ENCODE data around the gene AFTPH.

AFTPH gene

DNA sequence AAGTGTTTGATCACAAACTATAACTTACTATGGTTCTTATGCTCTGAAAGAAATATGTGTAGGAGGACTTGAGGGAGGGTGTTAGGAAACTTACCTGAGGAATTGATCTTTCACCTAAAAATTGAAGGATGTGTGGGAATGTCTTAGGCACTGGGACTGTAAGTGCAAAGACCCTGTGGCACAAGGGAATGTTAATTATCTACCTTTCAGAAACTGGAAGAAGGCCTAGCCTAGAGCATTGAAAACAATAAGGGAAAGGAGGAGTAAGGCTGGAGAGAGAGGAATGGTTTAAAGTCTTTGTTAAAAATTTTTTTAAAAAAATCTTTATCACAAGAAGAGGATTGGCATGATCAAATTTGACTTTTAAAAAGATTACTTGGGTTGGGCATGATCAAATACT lies 7.9 kb downstream of the AFTPH start:
- no peak overlapping the region for H3K27ac ChIP-seq
- TF ChIP-seq, protein P1, sequence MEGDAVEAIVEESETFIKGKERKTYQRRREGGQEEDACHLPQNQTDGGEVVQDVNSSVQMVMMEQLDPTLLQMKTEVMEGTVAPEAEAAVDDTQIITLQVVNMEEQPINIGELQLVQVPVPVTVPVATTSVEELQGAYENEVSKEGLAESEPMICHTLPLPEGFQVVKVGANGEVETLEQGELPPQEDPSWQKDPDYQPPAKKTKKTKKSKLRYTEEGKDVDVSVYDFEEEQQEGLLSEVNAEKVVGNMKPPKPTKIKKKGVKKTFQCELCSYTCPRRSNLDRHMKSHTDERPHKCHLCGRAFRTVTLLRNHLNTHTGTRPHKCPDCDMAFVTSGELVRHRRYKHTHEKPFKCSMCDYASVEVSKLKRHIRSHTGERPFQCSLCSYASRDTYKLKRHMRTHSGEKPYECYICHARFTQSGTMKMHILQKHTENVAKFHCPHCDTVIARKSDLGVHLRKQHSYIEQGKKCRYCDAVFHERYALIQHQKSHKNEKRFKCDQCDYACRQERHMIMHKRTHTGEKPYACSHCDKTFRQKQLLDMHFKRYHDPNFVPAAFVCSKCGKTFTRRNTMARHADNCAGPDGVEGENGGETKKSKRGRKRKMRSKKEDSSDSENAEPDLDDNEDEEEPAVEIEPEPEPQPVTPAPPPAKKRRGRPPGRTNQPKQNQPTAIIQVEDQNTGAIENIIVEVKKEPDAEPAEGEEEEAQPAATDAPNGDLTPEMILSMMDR (conservative IDR thresholded peaks at IDR 0.05): no peak
- TF ChIP-seq ZFX (IDR thresholded peaks at IDR 0.05): no peak

DNA sequence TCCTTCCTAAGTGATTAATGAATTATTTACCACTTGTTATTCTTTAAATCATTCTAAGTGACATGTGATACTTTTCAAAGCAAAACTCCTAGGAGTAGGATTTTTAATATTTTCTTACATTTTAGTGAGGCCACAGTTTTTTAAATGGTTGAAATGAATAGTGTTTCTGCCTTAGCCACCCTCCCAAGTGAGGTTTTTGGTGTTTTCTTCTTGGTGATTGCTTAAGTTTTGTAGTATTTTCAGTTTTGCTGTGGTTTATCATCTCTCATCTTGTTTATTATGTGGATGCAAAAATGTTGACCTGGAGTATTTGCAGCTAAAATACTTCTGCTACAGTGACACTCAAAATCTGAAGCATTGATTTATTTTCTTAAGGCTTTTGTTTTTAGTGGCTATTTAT lies 9.8 kb downstream of the AFTPH start:
- TF ChIP-seq ZFX (IDR thresholded peaks at IDR 0.05): no peak
- TF ChIP-seq, protein P1 (conservative IDR thresholded peaks at IDR 0.05): no peak
- no peak overlapping the region for H3K27ac ChIP-seq

DNA sequence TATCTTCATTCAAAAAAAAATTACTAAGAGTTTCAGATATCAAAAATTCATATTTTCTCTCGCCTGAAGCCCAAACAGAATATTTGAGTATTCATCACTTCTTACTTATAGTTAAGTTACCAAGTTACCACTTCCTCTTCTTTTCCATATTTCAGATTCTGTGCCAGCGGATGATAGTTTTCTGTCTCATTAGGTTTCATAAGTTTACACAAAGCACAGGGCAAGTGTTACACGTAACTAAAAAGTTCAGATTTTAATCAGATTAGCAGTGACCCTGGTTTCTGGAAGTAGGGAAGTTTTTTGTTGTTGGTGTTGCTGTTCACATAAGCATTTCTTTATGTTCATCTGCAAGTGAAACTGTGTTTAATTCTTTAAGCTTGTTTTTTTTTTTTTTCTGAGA lies 10.2 kb downstream of the AFTPH start:
- TF ChIP-seq ZFX (IDR thresholded peaks at IDR 0.05): no peak
- TF ChIP-seq, protein P1 (conservative IDR thresholded peaks at IDR 0.05): no peak
- H3K27ac ChIP-seq: no peak overlapping the region

DNA sequence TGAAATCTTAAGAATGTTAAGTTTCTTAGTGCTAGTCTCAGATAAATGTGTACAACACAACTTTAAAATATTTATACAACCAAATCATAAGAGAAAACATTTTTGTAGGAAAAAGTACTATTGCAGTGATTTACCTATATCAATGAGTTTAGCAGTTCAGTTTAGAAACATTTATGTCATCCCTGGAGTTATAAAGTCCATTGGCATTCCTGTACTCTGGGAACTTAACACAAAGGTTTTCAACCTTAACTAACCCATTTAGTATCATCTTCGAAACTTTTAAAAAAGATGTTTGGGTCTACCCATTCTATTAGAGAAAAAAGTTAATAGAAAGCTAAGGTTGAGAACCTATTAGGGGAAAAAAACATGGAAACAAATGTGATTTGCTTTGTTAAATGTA lies 10.9 kb downstream of the AFTPH start:
- no peak overlapping the region for H3K27ac ChIP-seq
- TF ChIP-seq ZFX (IDR thresholded peaks at IDR 0.05): no peak
- TF ChIP-seq, protein P1 (conservative IDR thresholded peaks at IDR 0.05): no peak

DNA sequence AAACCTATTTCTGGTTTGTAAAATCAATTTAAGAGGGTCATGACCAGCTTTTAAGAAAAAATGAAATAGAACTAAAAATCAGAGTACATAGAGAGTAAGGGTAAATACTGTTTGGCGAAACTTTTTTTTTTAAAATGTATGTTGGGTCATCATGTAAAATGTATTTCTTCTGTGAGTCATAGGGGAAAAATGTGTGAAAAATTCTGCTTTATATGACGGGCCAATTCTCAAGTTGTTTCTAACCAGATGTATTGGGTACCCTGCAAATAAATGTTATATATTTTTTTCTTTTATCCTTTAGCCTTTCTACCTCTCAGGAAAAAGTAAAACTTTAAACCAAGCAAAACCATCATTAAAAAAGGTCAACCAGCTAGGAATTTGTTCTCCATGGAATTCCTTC lies 13.9 kb downstream of the AFTPH start:
- no peak overlapping the region for H3K27ac ChIP-seq
- TF ChIP-seq, protein P1 (conservative IDR thresholded peaks at IDR 0.05): no peak
- no peak for TF ChIP-seq ZFX (IDR thresholded peaks at IDR 0.05)

DNA sequence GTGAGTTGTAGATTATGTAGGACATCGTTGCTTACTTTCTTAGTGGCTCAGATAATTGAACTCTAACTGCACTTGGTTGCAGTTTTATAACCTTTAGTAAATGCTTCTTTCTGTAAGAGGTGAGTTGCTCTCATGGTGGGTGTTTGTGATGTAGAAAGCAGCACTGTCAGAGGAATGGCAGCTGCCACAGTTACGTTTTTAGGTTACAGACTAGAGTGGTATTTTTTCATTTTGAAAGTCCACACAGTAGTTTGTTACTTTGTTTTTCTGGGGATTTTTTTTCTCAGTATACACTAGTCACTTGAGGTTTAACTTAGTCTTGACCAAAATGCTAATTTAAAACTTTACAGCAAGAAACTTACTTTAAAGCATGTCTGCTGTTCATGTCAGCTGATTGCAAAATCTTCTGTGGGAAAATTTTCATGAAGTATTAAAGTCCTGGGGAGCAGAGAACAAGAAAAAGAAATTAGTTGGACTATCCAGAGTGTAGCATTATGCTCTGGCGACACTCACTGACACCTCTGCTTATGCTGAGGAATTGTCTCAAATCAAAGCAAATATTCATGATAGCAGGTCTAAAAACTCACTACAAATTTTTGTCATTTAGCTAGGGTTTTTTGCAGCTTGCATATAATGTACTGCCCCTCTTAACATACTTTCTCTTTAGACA lies 14.8 kb downstream of the AFTPH start:
- no peak overlapping the region for H3K27ac ChIP-seq

DNA sequence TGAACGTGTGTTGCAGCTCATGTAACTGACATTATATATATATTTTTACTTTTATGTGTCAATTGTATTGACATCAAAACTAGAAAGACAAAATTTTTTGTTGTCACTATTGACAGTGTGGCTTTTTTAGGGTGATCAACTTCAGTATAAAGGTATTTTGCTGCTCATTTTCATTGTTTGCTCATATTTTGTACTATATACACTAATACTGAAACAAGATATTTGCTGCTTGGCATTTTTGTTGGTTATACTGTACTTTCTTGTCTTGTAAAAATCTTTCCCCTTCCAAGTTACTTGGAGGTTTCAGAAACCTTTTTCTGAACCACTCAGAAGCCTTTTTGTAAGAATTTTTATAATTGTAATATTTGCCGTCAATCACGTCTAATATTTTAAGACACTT lies 16.5 kb downstream of the AFTPH start:
- TF ChIP-seq ZFX (IDR thresholded peaks at IDR 0.05): no peak
- TF ChIP-seq, protein P1 (conservative IDR thresholded peaks at IDR 0.05): no peak
- H3K27ac ChIP-seq: no peak overlapping the region

More for the DNA sequence above, 14.8 kb downstream of the AFTPH start:
- TF ChIP-seq, protein P1 (conservative IDR thresholded peaks at IDR 0.05): no peak
- TF ChIP-seq ZFX (IDR thresholded peaks at IDR 0.05): no peak

All from C4-2B (cell line).